Trophoblast cell (in vitro differentiated cells and primary cell): ENCODE data around the gene ASB2.

Experiments
- DNase-seq, 2 donors: peaks; one replicate each; pipeline ENCODE4 v3.0.0-alpha.2; 2016
- H2AFZ ChIP-seq: 2 replicates; pipeline ENCODE4 v1.6.1; 2013; ENCODE audit warnings: low read length, moderate library complexity, mild to moderate bottlenecking; ENCODE audit not compliant: insufficient read depth, poor library complexity
- H2AK5ac ChIP-seq: 2 replicates; pipeline ENCODE4 v1.6.1; 2013; ENCODE audit warnings: mild to moderate bottlenecking, low read length
- H2BK120ac ChIP-seq: 2 replicates; pipeline ENCODE4 v1.6.1; 2013; ENCODE audit warnings: low read length, mild to moderate bottlenecking, moderate library complexity; ENCODE audit not compliant: insufficient read depth, poor library complexity
- H2BK12ac ChIP-seq: 2 replicates; pipeline ENCODE4 v1.6.1; 2013; ENCODE audit warnings: mild to moderate bottlenecking, low read length, moderate library complexity
- H2BK5ac ChIP-seq: 2 replicates; pipeline ENCODE4 v1.6.1; 2013; ENCODE audit warnings: low read length, low read depth, moderate library complexity, mild to moderate bottlenecking; ENCODE audit not compliant: poor library complexity
- H3K14ac ChIP-seq: 2 replicates; pipeline ENCODE4 v1.6.1; 2013; ENCODE audit warnings: mild to moderate bottlenecking, low read length
- H3K18ac ChIP-seq: 2 replicates; pipeline ENCODE4 v1.6.1; 2013; ENCODE audit warnings: mild to moderate bottlenecking, low read length
- H3K23ac ChIP-seq: 2 replicates; pipeline ENCODE4 v1.6.1; 2013; ENCODE audit warnings: low read length
- H3K27ac ChIP-seq: 2 replicates; pipeline ENCODE4 v1.5.1; 2013; ENCODE audit warnings: low read depth, mild to moderate bottlenecking, inconsistent platforms, low read length, moderate library complexity
- H3K27me3 ChIP-seq: 2 replicates; pipeline ENCODE4 v1.6.1; 2013; ENCODE audit warnings: inconsistent platforms, mild to moderate bottlenecking, low read length, moderate library complexity; ENCODE audit not compliant: insufficient read depth
- H3K36me3 ChIP-seq, 2 experiments: 1 replicate in 1 of 2; 2 replicates in 1 of 2; pipeline ENCODE4 v1.6.1; 2013; ENCODE audit warnings: low read length in 2 of 2, mild to moderate bottlenecking in 2 of 2, moderate library complexity in 1 of 2; ENCODE audit not compliant: insufficient read depth in 2 of 2, control insufficient read depth in 1 of 2
- H3K4ac ChIP-seq: 2 replicates; pipeline ENCODE4 v1.6.1; 2013; ENCODE audit warnings: low read depth, mild to moderate bottlenecking, low read length, moderate library complexity
- H3K4me1 ChIP-seq, 2 experiments: 1 replicate in 1 of 2; 2 replicates in 1 of 2; pipeline ENCODE4 v1.6.1; 2013; ENCODE audit warnings: low read length in 2 of 2, mild to moderate bottlenecking in 2 of 2, moderate library complexity in 1 of 2; ENCODE audit not compliant: insufficient read depth in 2 of 2, control insufficient read depth in 1 of 2
- H3K4me2 ChIP-seq: 2 replicates; pipeline ENCODE4 v1.6.1; 2013; ENCODE audit warnings: inconsistent platforms, mild to moderate bottlenecking, low read length, moderate library complexity
- H3K4me3 ChIP-seq: 2 replicates; pipeline ENCODE4 v1.5.1; 2013; ENCODE audit warnings: mild to moderate bottlenecking, low read depth, low read length, inconsistent platforms
- H3K79me1 ChIP-seq: one replicate; pipeline ENCODE4 v1.6.1; 2013; ENCODE audit warnings: low read length
- H3K79me2 ChIP-seq: 2 replicates; pipeline ENCODE4 v1.6.1; 2013; ENCODE audit warnings: low read length, mild to moderate bottlenecking; ENCODE audit not compliant: control insufficient read depth, insufficient read depth, poor library complexity
- H3K9ac ChIP-seq: 2 replicates; pipeline ENCODE4 v1.6.1; 2013; ENCODE audit warnings: mild to moderate bottlenecking, low read length
- H3K9me3 ChIP-seq: 2 replicates; pipeline ENCODE4 v1.6.1; 2013; ENCODE audit warnings: low read depth, mild to moderate bottlenecking, control low read depth, inconsistent platforms, low read length; ENCODE audit not compliant: insufficient read depth
- H4K12ac ChIP-seq: 2 replicates; pipeline ENCODE4 v1.6.1; 2013; ENCODE audit warnings: low read depth, mild to moderate bottlenecking, low read length, moderate library complexity
- H4K8ac ChIP-seq: 2 replicates; pipeline ENCODE4 v1.6.1; 2013; ENCODE audit warnings: low read depth, mild to moderate bottlenecking, low read length, moderate library complexity
- H4K91ac ChIP-seq: one replicate; pipeline ENCODE4 v1.6.1; 2013; ENCODE audit warnings: low read depth, mild to moderate bottlenecking, low read length, moderate library complexity
- WGBS: extraction: QIAGEN DNeasy Blood & Tissue Kit; methylation state at CpG from one replicate; pipeline ENCODE4 v1.1.7; 2013; ENCODE audit warnings: missing lambda C conversion rate; ENCODE audit not compliant: insufficient read length, insufficient coverage; ENCODE audit errors: extremely low coverage; 5-methylcytosine and 5-hydroxymethylcytosine counted together

The ASB2 gene

DNA sequence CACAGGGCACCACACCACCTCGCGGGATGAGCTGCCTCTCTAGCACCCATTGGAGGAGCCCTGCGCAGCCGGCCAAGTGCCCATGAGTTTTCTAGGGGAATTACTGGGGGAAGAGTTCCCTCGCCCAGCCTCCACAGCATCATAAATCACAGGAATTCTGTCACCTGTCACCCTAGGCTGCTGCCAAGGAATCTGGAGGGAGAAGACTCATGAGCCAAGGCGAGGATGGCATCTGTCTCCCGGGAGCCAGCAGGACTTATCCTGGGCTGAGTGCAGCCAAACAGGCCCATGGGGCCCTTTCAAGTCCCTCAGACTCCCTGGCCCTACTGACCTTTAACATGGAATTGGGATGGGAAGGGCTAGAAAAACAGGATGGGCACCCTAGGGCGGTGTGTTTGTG lies 41.9 kb upstream of the ASB2 start:
- Histone ChIP-seq H3K23ac (no peak overlapping the region), H3K4ac (no peak overlapping the region), H3K27ac (no peak overlapping the region), H3K36me3 (no peaks in the 10 kb centered on the region), H2AFZ (no peak overlapping the region), H4K12ac (no peak overlapping the region), H3K18ac (no peak overlapping the region), H2BK12ac (peak overlapping the region; percentile 40), H2BK5ac (peak overlapping the region; percentile 18), H2BK120ac (peak overlapping the region; percentile 28), H3K4me2 (no peak overlapping the region), H4K91ac (peak overlapping the region; percentile 72), H3K4me1 (peaks cover 0 to 7% of the 10 kb centered on the region in 2 experiments), H3K79me2 (no peaks in the 10 kb centered on the region), H3K14ac (no peak overlapping the region), H3K9me3 (peaks cover 2% of the 10 kb centered on the region), H3K27me3 (no peaks in the 10 kb centered on the region), H4K8ac (no peak overlapping the region), H3K79me1 (peaks cover 4% of the 10 kb centered on the region), H3K9ac (no peak overlapping the region), H3K4me3 (no peak overlapping the region), H2AK5ac (no peak overlapping the region)
- DNase-seq, result peak; percentile 22 to 25
- WGBS, result no CpG with 5 or more reads among the region's 8 CpGs

DNA sequence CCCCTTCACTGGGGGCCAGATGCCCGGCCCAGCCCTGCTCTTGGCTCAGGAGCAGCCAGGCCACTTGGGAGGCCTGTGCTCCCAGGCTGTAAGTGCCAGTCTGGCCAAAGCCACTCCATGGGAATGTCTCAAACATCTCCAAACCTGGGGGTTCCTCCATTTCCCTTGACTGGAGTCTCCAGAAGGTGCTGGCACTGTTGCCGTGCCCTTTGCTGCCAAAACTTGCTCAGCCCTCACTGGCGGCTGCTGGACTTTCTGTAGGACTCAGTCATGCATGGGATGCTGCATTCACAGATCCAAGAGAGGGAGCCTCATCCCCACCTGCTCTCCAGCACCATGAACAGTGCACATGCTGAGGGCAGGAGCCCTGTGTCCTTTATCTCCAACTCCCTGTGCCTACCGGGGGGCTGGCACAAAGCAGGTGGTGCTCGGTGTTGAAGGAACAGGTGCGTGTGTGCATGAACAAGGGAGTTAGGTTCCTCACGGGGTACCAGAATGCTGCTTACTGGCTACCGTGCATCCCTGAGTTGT lies 40.1 kb upstream of the ASB2 start:
- Histone ChIP-seq H2AFZ (no peak overlapping the region), H3K79me2 (no peaks in the 10 kb centered on the region), H3K4me3 (no peak overlapping the region), H4K8ac (no peak overlapping the region), H3K36me3 (no peaks in the 10 kb centered on the region), H3K4me1 (peaks cover 0 to 4% of the 10 kb centered on the region in 2 experiments), H2BK5ac (no peak overlapping the region), H3K23ac (no peak overlapping the region), H3K14ac (no peak overlapping the region), H3K4me2 (no peak overlapping the region), H3K4ac (no peak overlapping the region), H3K9ac (no peak overlapping the region), H4K12ac (no peak overlapping the region), H2AK5ac (no peak overlapping the region), H2BK12ac (no peak overlapping the region), H3K18ac (no peak overlapping the region), H3K9me3 (peaks cover 2% of the 10 kb centered on the region), H2BK120ac (no peak overlapping the region), H3K27me3 (no peaks in the 10 kb centered on the region), H3K27ac (no peak overlapping the region), H3K79me1 (peaks cover 2% of the 10 kb centered on the region), H4K91ac (no peak overlapping the region)
- DNase-seq, result no peak
- WGBS, result no CpG with 5 or more reads among the region's 8 CpGs

DNA sequence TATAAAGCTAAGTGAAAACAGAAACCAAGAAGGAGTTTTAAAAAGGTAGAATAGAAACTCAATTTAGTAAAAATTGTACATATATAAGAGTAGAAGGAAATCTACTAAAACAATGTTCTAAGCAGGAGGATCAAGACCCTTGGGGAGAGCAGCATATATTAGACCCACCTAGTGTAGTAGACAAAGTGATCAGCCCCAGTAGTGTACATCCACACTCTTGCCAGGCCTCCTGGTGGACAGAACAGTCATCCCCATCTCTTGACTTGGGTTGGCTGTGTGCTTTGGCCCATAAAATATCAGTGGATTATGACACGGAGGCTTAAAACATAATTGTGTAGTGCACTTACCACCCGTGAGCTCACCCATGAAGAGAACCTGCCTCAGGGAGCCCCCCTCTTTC lies 38.9 kb upstream of the ASB2 start:
- no peak overlapping the region for H3K23ac ChIP-seq
- no peak overlapping the region for H2AK5ac ChIP-seq
- H3K79me2 ChIP-seq, result no peaks in the 10 kb centered on the region
- H2BK120ac ChIP-seq, result no peak overlapping the region
- no peak overlapping the region for H3K4ac ChIP-seq
- H3K27ac ChIP-seq, result no peak overlapping the region
- no peak overlapping the region for H2AFZ ChIP-seq
- no peak overlapping the region for H2BK12ac ChIP-seq
- no peak overlapping the region for H4K12ac ChIP-seq
- H3K9ac ChIP-seq, result no peak overlapping the region
- WGBS, result no CpG with 5 or more reads among the region's 2 CpGs
- H4K8ac ChIP-seq, result no peak overlapping the region
- DNase-seq, result no peak
- H3K14ac ChIP-seq, result no peak overlapping the region
- no peaks in the 10 kb centered on the region for H3K27me3 ChIP-seq
- peaks cover 2% of the 10 kb centered on the region for H3K9me3 ChIP-seq
- no peaks in the 10 kb centered on the region for H3K36me3 ChIP-seq
- H3K4me1 ChIP-seq, result peaks cover 0 to 4% of the 10 kb centered on the region in 2 experiments
- no peak overlapping the region for H4K91ac ChIP-seq
- no peak overlapping the region for H3K4me2 ChIP-seq
- H3K79me1 ChIP-seq, result no peaks in the 10 kb centered on the region
- no peak overlapping the region for H3K4me3 ChIP-seq
- H2BK5ac ChIP-seq, result no peak overlapping the region
- H3K18ac ChIP-seq, result no peak overlapping the region

DNA sequence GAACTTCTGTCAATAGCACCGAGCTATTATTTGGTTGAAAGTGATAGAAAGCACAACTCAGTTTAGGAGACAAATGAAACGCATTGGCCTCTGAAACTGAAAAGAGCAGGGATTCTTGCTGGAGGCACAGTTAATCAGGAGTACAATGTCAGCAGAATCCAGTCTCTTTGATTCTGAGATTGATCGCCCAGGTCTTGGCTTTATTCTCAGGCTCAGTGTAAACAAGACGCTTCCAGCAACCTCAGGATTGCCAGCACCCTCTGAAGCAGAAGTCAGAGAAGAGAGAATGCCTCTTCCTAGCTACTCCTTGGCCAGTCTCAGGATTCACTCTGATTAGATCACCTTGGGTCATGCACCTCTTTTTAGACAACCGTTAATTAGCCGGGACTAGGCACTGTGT lies 38.0 kb upstream of the ASB2 start:
- H2BK12ac ChIP-seq, result no peak overlapping the region
- no peak overlapping the region for H3K23ac ChIP-seq
- no peak overlapping the region for H4K12ac ChIP-seq
- no peak overlapping the region for H4K8ac ChIP-seq
- H3K14ac ChIP-seq, result no peak overlapping the region
- H3K36me3 ChIP-seq, result no peaks in the 10 kb centered on the region
- no peak overlapping the region for H3K4ac ChIP-seq
- no peak for DNase-seq
- H3K4me1 ChIP-seq, result peaks cover 0 to 4% of the 10 kb centered on the region in 2 experiments
- H3K9me3 ChIP-seq, result no peaks in the 10 kb centered on the region
- no CpG with 5 or more reads among the region's 6 CpGs for WGBS
- H3K4me2 ChIP-seq, result no peak overlapping the region
- no peak overlapping the region for H3K9ac ChIP-seq
- H3K79me1 ChIP-seq, result no peaks in the 10 kb centered on the region
- H3K18ac ChIP-seq, result no peak overlapping the region
- no peak overlapping the region for H2BK120ac ChIP-seq
- H3K27me3 ChIP-seq, result no peaks in the 10 kb centered on the region
- H3K4me3 ChIP-seq, result no peak overlapping the region
- no peak overlapping the region for H2AK5ac ChIP-seq
- no peaks in the 10 kb centered on the region for H3K79me2 ChIP-seq
- no peak overlapping the region for H4K91ac ChIP-seq
- no peak overlapping the region for H2AFZ ChIP-seq
- H3K27ac ChIP-seq, result no peak overlapping the region
- H2BK5ac ChIP-seq, result no peak overlapping the region
